Peyer's patch (tissue), 4 donors: ENCODE measurements around the gene PTP4A1.

Source experiments
- CTCF ChIP-seq, 6 experiments: fragments of 450-650 bp in 4 of 6; fragments of 200-600 bp in 2 of 6; sonication (generic) in 1 of 6; IDR thresholded peaks; one replicate each; pipeline ENCODE4 v1.5.1; 2017 to 2019; ENCODE audit warnings: antibody characterized with exemption in 6 of 6, mild to moderate bottlenecking in 3 of 6, moderate library complexity in 1 of 6
- POLR2A ChIP-seq, 2 donors: fragments of 450-650 bp; IDR thresholded peaks; one replicate each; pipeline ENCODE4 v1.5.1; 2017; ENCODE audit warnings: antibody characterized with exemption in 2 of 2, mild to moderate bottlenecking in 2 of 2, moderate library complexity in 2 of 2

- TF ChIP-seq CTCF (IDR thresholded peaks at IDR 0.05) (no peak), POLR2A (IDR thresholded peaks at IDR 0.05) (no peak)
These were observed 11.8 kb downstream of the PTP4A1 start for GRCh38 chr6:63584125-63584514.
